Brain microvascular endothelial cell (primary cell): ENCODE data around the gene AMOTL2.

Experiments used
- DNase-seq: peaks from one replicate; pipeline ENCODE4 v3.0.0-alpha.2; 2020
- H3K27ac ChIP-seq: fragments of 250-450 bp; sonication (Bioruptor Pico); 2 replicates; pipeline ENCODE4 v1.5.1; 2020; ENCODE audit warnings: mild to moderate bottlenecking, moderate library complexity
- H3K27me3 ChIP-seq: fragments of 250-450 bp; sonication (Bioruptor Pico); replicated peaks from 2 replicates; pipeline ENCODE4 v1.5.1; 2020; ENCODE audit warnings: mild to moderate bottlenecking
- H3K36me3 ChIP-seq: fragments of 250-450 bp; sonication (Bioruptor Pico); replicated peaks from 2 replicates; pipeline ENCODE4 v1.5.1; 2020; ENCODE audit warnings: mild to moderate bottlenecking
- H3K4me3 ChIP-seq: 2 replicates; pipeline ENCODE4 v1.5.1; 2011; ENCODE audit warnings: low read depth, mild to moderate bottlenecking, control low read depth, low read length, moderate library complexity
- in situ Hi-C: cut with HindIII; loops from 2 replicates; pipeline ENCODE4 v1.10.0; 2017; ENCODE audit warnings: low sequenced_read_pairs, low pct_ligation_motif_present
- TF ChIP-seq, protein P1 (sequence below): IDR thresholded peaks from 2 replicates; pipeline ENCODE4 v1.5.1; 2011; ENCODE audit warnings: low read depth, mild to moderate bottlenecking, moderate library complexity, low read length, control low read depth, inconsistent platforms; ENCODE audit errors: missing control alignments

AMOTL2 gene

DNA sequence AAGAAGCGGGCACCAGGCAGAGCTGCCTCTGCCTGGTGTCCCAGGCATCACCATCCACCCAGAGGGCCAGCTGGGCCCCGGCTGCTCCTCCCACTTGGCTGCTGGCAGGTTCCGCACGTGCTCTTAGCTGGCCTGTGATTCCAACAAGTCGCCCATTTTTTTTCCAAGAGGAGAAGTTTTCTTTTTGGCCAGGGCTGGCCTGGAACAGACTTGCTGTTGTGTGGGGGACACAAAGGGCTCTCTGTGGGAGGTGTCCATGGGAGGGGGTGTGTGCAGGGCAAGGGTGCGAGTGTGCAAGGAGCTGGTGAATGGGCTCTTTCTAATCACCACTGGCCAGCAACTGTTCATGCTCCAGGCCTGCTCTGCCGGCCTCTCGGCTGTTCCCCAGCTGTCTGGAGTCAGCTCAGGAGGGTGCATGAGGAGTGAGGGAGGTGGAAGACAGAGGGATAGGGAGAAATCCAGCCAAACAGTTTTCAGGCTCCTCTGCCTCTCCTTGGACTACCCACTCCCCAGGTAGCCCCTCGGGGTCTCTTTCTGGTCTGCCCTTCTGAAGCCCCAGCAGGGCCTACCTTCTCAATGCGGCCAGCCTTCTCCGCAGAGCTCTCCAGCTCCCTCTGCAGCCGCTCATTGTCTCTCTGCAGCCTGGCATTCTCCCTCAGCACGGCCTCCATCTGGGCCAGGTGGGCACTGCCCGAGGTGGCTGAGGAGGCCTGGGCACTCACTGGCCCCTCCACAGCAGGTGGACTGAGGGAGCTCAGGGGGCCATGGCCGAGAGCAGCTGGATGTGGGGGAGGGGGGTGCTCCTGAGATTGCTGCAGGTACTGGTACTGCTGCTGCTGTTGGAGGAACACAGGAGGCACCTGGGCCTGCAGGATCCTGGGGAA lies 7.1 kb downstream of the AMOTL2 start:
- in situ Hi-C loops = no loop called here
- no peak for DNase-seq
- Histone ChIP-seq H3K4me3 (no peak overlapping the region), H3K27me3 (no peaks in the 10 kb centered on the region), H3K36me3 (peaks cover 87% of the 10 kb centered on the region), H3K27ac (no peak overlapping the region)
- TF ChIP-seq, protein P1, sequence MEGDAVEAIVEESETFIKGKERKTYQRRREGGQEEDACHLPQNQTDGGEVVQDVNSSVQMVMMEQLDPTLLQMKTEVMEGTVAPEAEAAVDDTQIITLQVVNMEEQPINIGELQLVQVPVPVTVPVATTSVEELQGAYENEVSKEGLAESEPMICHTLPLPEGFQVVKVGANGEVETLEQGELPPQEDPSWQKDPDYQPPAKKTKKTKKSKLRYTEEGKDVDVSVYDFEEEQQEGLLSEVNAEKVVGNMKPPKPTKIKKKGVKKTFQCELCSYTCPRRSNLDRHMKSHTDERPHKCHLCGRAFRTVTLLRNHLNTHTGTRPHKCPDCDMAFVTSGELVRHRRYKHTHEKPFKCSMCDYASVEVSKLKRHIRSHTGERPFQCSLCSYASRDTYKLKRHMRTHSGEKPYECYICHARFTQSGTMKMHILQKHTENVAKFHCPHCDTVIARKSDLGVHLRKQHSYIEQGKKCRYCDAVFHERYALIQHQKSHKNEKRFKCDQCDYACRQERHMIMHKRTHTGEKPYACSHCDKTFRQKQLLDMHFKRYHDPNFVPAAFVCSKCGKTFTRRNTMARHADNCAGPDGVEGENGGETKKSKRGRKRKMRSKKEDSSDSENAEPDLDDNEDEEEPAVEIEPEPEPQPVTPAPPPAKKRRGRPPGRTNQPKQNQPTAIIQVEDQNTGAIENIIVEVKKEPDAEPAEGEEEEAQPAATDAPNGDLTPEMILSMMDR = peak; percentile 55

GRCh38 chr3:134366221-134366927 lies 7.9 kb downstream of the AMOTL2 start:
- Histone ChIP-seq H3K36me3 (peaks cover 89% of the 10 kb centered on the region), H3K27me3 (no peaks in the 10 kb centered on the region), H3K27ac (no peak overlapping the region), H3K4me3 (no peak overlapping the region)
- TF ChIP-seq, protein P1 = no peak
- no peak for DNase-seq
- in situ Hi-C loops = no loop called here

GRCh38 chr3:134365766-134366065 lies 8.5 kb downstream of the AMOTL2 start:
- Histone ChIP-seq H3K36me3 (peaks cover 89% of the 10 kb centered on the region), H3K27ac (no peak overlapping the region), H3K4me3 (no peak overlapping the region), H3K27me3 (no peaks in the 10 kb centered on the region)
- no peak for DNase-seq
- in situ Hi-C loops = no loop called here
- TF ChIP-seq, protein P1 = no peak

GRCh38 chr3:134364936-134365765 lies 9.1 kb downstream of the AMOTL2 start:
- peak overlapping the region; percentile 26 for H3K27ac ChIP-seq
- no peak overlapping the region for H3K4me3 ChIP-seq
- no peak for DNase-seq
- in situ Hi-C loops = no loop called here
- H3K27me3 ChIP-seq = no peaks in the 10 kb centered on the region
- TF ChIP-seq, protein P1 = no peak
- H3K36me3 ChIP-seq = peaks cover 89% of the 10 kb centered on the region

- peak; percentile 95 for DNase-seq
- no peaks in the 10 kb centered on the region for H3K27me3 ChIP-seq
- H3K36me3 ChIP-seq = peaks cover 92% of the 10 kb centered on the region
- in situ Hi-C loops = no loop called here
- peak overlapping the region; percentile 5 for H3K4me3 ChIP-seq
- TF ChIP-seq, protein P1 = no peak
- peak overlapping the region; percentile 79 for H3K27ac ChIP-seq
These were observed 9.9 kb downstream of the AMOTL2 start for GRCh38 chr3:134364061-134364935.
